Measurements from ENCODE around the gene FOXG1. TPM values are rescaled to one million over a fixed set of nuclear protein-coding genes. Genes with fewer than 3 reads are reported as not detected.

The FOXG1 gene
- polyA plus RNA-seq, 1 donor (not counting 4 experiments of a cell fraction or from before 2014, with no cell fraction given), result not detected

- FAIRE-seq (no peak), DNase-seq (ENCODE audit: low read depth, low spot score) (no peak)
- Histone ChIP-seq H3K4me3 (ENCODE audit: control insufficient read depth in 2 of 3, extremely low read depth in 1 of 3, insufficient read depth in 2 of 3, low read depth in 1 of 3, low read length in 3 of 3) (no peak overlapping the region), H3K27me3 (ENCODE audit: control insufficient read depth, extremely low read depth, insufficient read depth, low read length) (peaks cover 66% of the 10 kb centered on the region), H3K9ac (ENCODE audit: control insufficient read depth, extremely low read depth, insufficient read depth, low read length) (no peak overlapping the region), H3K36me3 (ENCODE audit: control insufficient read depth in 2 of 2, extremely low read depth in 1 of 2, insufficient read depth in 2 of 2, low read length in 2 of 2) (no peaks in the 10 kb centered on the region), H3K79me2 (ENCODE audit: control insufficient read depth, insufficient read depth, low read length) (no peaks in the 10 kb centered on the region), H3K9me3 (ENCODE audit: control insufficient read depth, low read depth, low read length) (peaks cover 7% of the 10 kb centered on the region), H3K9me1 (ENCODE audit: control insufficient read depth, extremely low read depth, insufficient read depth, low read length) (no peaks in the 10 kb centered on the region), H3K27ac (ENCODE audit: control insufficient read depth, insufficient read depth, low read length) (no peak overlapping the region), H3K4me2 (ENCODE audit: control insufficient read depth, extremely low read depth, insufficient read depth, low read depth, low read length) (no peak overlapping the region), H2AFZ (ENCODE audit: control insufficient read depth, low read length) (no peak overlapping the region), H3K4me1 (ENCODE audit: control insufficient read depth, extremely low read depth, insufficient read depth, low read length) (no peaks in the 10 kb centered on the region), H4K20me1 (ENCODE audit: control insufficient read depth, extremely low read depth, insufficient read depth, low read length) (no peaks in the 10 kb centered on the region)
- TF ChIP-seq EZH2 (IDR thresholded peaks at IDR 0.05; ENCODE audit: low read length) (no peak), CTCF (optimal IDR thresholded peaks at IDR 0.05 in 1 of 3, IDR thresholded peaks at IDR 0.05 in 1 of 3, conservative IDR thresholded peaks at IDR 0.05 in 1 of 3; ENCODE audit: extremely low read depth in 1 of 3, insufficient read depth in 2 of 3, low read length in 3 of 3) (no peak)
- dilution Hi-C loops (cut with MboI; ENCODE audit: extremely low pct_ligation_motif_present, low sequenced_read_pairs), result loop anchor here (25.0 kb wide), 1 partner anchor 766 kb away; no protein-coding TSS in a partner anchor
Observed at GRCh38 chr14:28771168-28771567, 4.6 kb downstream of the FOXG1 start.

GRCh38 chr14:28772613-28773012 is 6.0 kb downstream of the FOXG1 start:
- H3K4me2 ChIP-seq (ENCODE audit: control insufficient read depth, extremely low read depth, insufficient read depth, low read depth, low read length), result no peak overlapping the region
- H3K9ac ChIP-seq (ENCODE audit: control insufficient read depth, extremely low read depth, insufficient read depth, low read length), result no peak overlapping the region
- H2AFZ ChIP-seq (ENCODE audit: control insufficient read depth, low read length), result no peak overlapping the region
- no peaks in the 10 kb centered on the region for H3K36me3 ChIP-seq (ENCODE audit: control insufficient read depth in 2 of 2, extremely low read depth in 1 of 2, insufficient read depth in 2 of 2, low read length in 2 of 2)
- no peaks in the 10 kb centered on the region for H3K79me2 ChIP-seq (ENCODE audit: control insufficient read depth, insufficient read depth, low read length)
- peaks cover 68% of the 10 kb centered on the region for H3K27me3 ChIP-seq (ENCODE audit: control insufficient read depth, extremely low read depth, insufficient read depth, low read length)
- dilution Hi-C loops (cut with MboI; ENCODE audit: extremely low pct_ligation_motif_present, low sequenced_read_pairs), result loop anchor here (25.0 kb wide), 1 partner anchor 765 kb away; no protein-coding TSS in a partner anchor
- H3K9me3 ChIP-seq (ENCODE audit: control insufficient read depth, low read depth, low read length), result peaks cover 7% of the 10 kb centered on the region
- no peaks in the 10 kb centered on the region for H3K9me1 ChIP-seq (ENCODE audit: control insufficient read depth, extremely low read depth, insufficient read depth, low read length)
- DNase-seq (ENCODE audit: low read depth, low spot score), result no peak
- no peak for FAIRE-seq
- H3K4me1 ChIP-seq (ENCODE audit: control insufficient read depth, extremely low read depth, insufficient read depth, low read length), result no peaks in the 10 kb centered on the region
- no peaks in the 10 kb centered on the region for H4K20me1 ChIP-seq (ENCODE audit: control insufficient read depth, extremely low read depth, insufficient read depth, low read length)
- no peak overlapping the region for H3K4me3 ChIP-seq (ENCODE audit: control insufficient read depth in 2 of 3, extremely low read depth in 1 of 3, insufficient read depth in 2 of 3, low read depth in 1 of 3, low read length in 3 of 3)
- no peak overlapping the region for H3K27ac ChIP-seq (ENCODE audit: control insufficient read depth, insufficient read depth, low read length)
- no peak for TF ChIP-seq CTCF (optimal IDR thresholded peaks at IDR 0.05 in 1 of 3, IDR thresholded peaks at IDR 0.05 in 1 of 3, conservative IDR thresholded peaks at IDR 0.05 in 1 of 3; ENCODE audit: extremely low read depth in 1 of 3, insufficient read depth in 2 of 3, low read length in 3 of 3)
- no peak for TF ChIP-seq EZH2 (IDR thresholded peaks at IDR 0.05; ENCODE audit: low read length)
